SU-DHL-6 (cell line): ENCODE results near the gene MFAP5.

Experiments
- H2AFZ ChIP-seq: fragments of 200-600 bp; sonication (generic); 2 replicates; pipeline ENCODE4 v1.6.1; 2014; ENCODE audit warnings: low read depth, mild to moderate bottlenecking, moderate library complexity, mixed read lengths, antibody characterized with exemption, low read length; ENCODE audit not compliant: severe bottlenecking
- H3F3A ChIP-seq: fragments of 200-600 bp; shearing (Covaris generic); 2 replicates; pipeline ENCODE4 v1.6.0; 2016; ENCODE audit warnings: antibody characterized with exemption, mild to moderate bottlenecking; ENCODE audit not compliant: insufficient read depth
- H3K27ac ChIP-seq: fragments of 200-600 bp; sonication (generic); 2 replicates; pipeline ENCODE4 v1.5.1; 2016; ENCODE audit warnings: low read depth, mild to moderate bottlenecking, low read length, moderate library complexity, mixed read lengths
- H3K27me3 ChIP-seq: fragments of 200-600 bp; sonication (generic), shearing (Covaris generic); 2 replicates; pipeline ENCODE4 v1.6.0; 2014; ENCODE audit warnings: mild to moderate bottlenecking, low read length
- H3K36me3 ChIP-seq: fragments of 200-600 bp; sonication (generic); 2 replicates; pipeline ENCODE4 v1.6.1; 2014; ENCODE audit warnings: mild to moderate bottlenecking, low read length, mixed read lengths
- H3K4me2 ChIP-seq: fragments of 300-600, 200-600 bp; shearing (Covaris generic), sonication (generic); 2 replicates; pipeline ENCODE4 v1.6.0; 2014; ENCODE audit warnings: low read length, low read depth, mild to moderate bottlenecking; ENCODE audit not compliant: poor library complexity, severe bottlenecking
- H3K4me3 ChIP-seq: fragments of 200-600 bp; sonication (generic); 2 replicates; pipeline ENCODE4 v1.5.1; 2014; ENCODE audit warnings: antibody characterized with exemption, low read length, mild to moderate bottlenecking, mixed read lengths; ENCODE audit not compliant: insufficient read depth, poor library complexity, severe bottlenecking
- H3K79me2 ChIP-seq: fragments of 200-600 bp; sonication (generic); 2 replicates; pipeline ENCODE4 v1.6.1; 2014; ENCODE audit warnings: mild to moderate bottlenecking, low read length, moderate library complexity; ENCODE audit not compliant: insufficient read depth
- H3K9ac ChIP-seq: fragments of 200-600 bp; sonication (generic); 2 replicates; pipeline ENCODE4 v1.7.0; 2014; ENCODE audit warnings: mild to moderate bottlenecking, low read length
- H3K9me2 ChIP-seq: fragments of 200-600 bp; sonication (generic); replicated peaks from 2 replicates; pipeline ENCODE4 v1.6.1; 2014; ENCODE audit warnings: low read length; ENCODE audit not compliant: insufficient read depth
- H3K9me3 ChIP-seq: fragments of 200-600 bp; sonication (generic); 2 replicates; pipeline ENCODE4 v1.6.1; 2014; ENCODE audit warnings: low read length, mixed read lengths; ENCODE audit not compliant: insufficient read depth
- H4K20me1 ChIP-seq: fragments of 200-600 bp; sonication (generic); 2 replicates; pipeline ENCODE4 v1.6.1; 2014; ENCODE audit warnings: low read depth, mild to moderate bottlenecking, antibody characterized with exemption, low read length, moderate library complexity, mixed read lengths
- EZH2phosphoT487 ChIP-seq: fragments of 200-600 bp; sonication (generic), shearing (Covaris generic); conservative IDR thresholded peaks from 2 replicates; pipeline ENCODE4 v1.6.1; 2018; ENCODE audit warnings: mild to moderate bottlenecking, antibody characterized with exemption, low read length, moderate library complexity, mixed read lengths
- TF ChIP-seq, protein P1 (sequence below): fragments of 200-600 bp; sonication (generic); IDR thresholded peaks from one replicate; pipeline ENCODE4 v1.5.1; 2017; ENCODE audit warnings: antibody characterized with exemption, mild to moderate bottlenecking, low read length, moderate library complexity; ENCODE audit not compliant: insufficient read depth, poor library complexity, severe bottlenecking

MFAP5 gene

DNA sequence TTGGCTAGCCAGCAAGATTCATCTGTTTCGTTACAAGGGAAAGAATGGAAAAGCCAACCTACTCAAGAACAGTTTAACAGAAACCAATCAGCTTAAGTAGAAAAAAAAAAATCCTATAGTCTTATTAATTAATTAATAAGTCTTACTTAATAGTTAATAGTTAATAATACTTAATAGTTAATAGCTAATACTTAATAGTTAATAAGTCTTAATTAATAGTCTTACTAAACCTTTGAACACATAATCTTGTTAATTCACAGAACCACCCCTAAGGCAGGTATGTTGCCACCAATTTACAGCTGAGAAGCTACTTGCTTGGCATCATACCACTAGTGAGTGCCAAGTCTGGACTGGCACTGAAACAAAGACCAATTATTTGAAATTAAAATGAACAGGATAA is 19.9 kb downstream of the MFAP5 start:
- Histone ChIP-seq H3K9me3 (no peaks in the 10 kb centered on the region), H3K27ac (peak overlapping the region; percentile 51), H3K4me3 (no peak overlapping the region), H3F3A (peaks cover 16% of the 10 kb centered on the region), H3K9me2 (no peaks in the 10 kb centered on the region), H3K36me3 (no peaks in the 10 kb centered on the region), H3K27me3 (no peaks in the 10 kb centered on the region), H4K20me1 (no peaks in the 10 kb centered on the region), H3K79me2 (no peaks in the 10 kb centered on the region), H3K4me2 (no peak overlapping the region), H3K9ac (no peak overlapping the region), H2AFZ (no peak overlapping the region)
- no peak for TF ChIP-seq EZH2phosphoT487
- TF ChIP-seq, protein P1, sequence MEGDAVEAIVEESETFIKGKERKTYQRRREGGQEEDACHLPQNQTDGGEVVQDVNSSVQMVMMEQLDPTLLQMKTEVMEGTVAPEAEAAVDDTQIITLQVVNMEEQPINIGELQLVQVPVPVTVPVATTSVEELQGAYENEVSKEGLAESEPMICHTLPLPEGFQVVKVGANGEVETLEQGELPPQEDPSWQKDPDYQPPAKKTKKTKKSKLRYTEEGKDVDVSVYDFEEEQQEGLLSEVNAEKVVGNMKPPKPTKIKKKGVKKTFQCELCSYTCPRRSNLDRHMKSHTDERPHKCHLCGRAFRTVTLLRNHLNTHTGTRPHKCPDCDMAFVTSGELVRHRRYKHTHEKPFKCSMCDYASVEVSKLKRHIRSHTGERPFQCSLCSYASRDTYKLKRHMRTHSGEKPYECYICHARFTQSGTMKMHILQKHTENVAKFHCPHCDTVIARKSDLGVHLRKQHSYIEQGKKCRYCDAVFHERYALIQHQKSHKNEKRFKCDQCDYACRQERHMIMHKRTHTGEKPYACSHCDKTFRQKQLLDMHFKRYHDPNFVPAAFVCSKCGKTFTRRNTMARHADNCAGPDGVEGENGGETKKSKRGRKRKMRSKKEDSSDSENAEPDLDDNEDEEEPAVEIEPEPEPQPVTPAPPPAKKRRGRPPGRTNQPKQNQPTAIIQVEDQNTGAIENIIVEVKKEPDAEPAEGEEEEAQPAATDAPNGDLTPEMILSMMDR: no peak

DNA sequence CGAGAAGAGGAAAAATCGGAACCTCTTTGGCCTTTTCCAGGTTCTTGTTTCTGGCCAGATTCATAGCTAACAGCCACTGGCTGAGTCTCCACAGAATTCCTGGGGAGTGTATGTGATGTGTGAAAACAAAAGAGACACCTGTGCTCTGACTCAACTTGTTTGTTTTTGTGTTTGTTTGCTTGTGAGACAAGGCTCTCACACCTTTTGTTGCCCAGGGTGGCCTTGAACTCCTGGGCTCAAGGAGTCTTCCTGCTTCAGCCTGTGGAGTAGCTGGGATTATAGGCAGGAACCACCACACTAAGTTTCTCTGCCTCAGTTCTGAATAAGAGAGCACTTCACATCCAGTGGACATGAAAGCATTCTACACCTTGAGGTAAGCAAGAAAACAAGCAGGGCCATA is 22.7 kb downstream of the MFAP5 start:
- Histone ChIP-seq H3F3A (peaks cover 11% of the 10 kb centered on the region), H3K9me3 (no peaks in the 10 kb centered on the region), H3K4me3 (no peak overlapping the region), H4K20me1 (no peaks in the 10 kb centered on the region), H3K4me2 (no peak overlapping the region), H2AFZ (peak overlapping the region; percentile 51), H3K9me2 (no peaks in the 10 kb centered on the region), H3K27ac (peak overlapping the region; percentile 48; the same call in 1 of the 2 replicates), H3K27me3 (no peaks in the 10 kb centered on the region), H3K9ac (0 out of 2 replicates have a peak overlapping the region, but pooled peaks have one; percentile 8), H3K79me2 (no peaks in the 10 kb centered on the region), H3K36me3 (no peaks in the 10 kb centered on the region)
- TF ChIP-seq, protein P1: no peak
- no peak for TF ChIP-seq EZH2phosphoT487

DNA sequence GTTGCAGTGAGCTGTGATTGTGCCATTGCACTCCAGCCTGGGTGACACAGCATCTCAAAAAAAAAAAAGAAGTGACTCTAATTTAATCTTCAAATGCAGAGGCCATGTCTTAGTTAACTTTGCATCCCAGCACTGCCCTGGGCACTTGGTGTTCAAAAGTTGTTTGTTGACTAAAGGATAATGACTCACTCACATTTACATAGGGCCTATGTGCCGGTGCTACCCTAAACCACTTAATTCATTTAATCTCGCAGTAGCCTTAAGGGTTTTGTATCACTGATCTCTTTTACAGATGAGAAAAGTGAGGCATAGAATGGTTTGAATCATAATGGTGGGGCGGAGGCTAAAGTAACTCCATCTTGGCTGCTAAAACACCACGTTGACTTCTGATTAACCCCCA is 23.7 kb downstream of the MFAP5 start:
- Histone ChIP-seq H3F3A (peaks cover 3% of the 10 kb centered on the region), H3K27me3 (no peaks in the 10 kb centered on the region), H2AFZ (peak overlapping the region; percentile 51), H3K4me3 (no peak overlapping the region), H3K4me2 (no peak overlapping the region), H3K9ac (no peak overlapping the region), H3K9me2 (no peaks in the 10 kb centered on the region), H3K36me3 (no peaks in the 10 kb centered on the region), H3K79me2 (no peaks in the 10 kb centered on the region), H3K9me3 (no peaks in the 10 kb centered on the region), H4K20me1 (no peaks in the 10 kb centered on the region), H3K27ac (0 out of 2 replicates have a peak overlapping the region, but pooled peaks have one; percentile 3)
- TF ChIP-seq, protein P1: no peak
- no peak for TF ChIP-seq EZH2phosphoT487
